ENCODE data around the gene PLEKHS1. TPM values are rescaled to one million over a fixed set of nuclear protein-coding genes. Genes with fewer than 3 reads are reported as not detected.

Gene PLEKHS1
- total RNA-seq, 2 experiments from 2014 or later, result 0.08 TPM; not detected in 1

DNA sequence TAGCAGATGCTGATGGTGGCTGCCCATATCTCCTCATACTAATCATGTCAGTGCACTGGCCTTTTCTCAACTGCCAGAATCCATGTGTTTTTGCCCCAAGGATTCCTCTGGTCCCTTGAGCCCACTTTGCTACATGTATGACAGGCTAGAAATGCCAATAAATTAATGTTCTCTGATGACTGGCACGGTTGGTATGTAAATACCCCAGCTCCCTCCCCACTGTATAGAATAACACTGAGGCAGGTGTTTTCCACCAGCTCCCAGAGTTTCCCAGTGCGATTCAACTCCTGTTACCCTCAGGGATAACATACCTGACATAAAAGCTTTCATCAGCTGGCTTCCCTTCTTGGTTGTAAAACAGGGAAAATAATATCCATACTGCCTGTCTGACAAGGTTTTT, 9.0 kb upstream of the PLEKHS1 start:
- Histone ChIP-seq H3K9me3 (ENCODE audit: control insufficient read depth in 1 of 2, insufficient read depth in 1 of 2, low read length in 2 of 2) (no peaks in the 10 kb centered on the region), H3K36me3 (ENCODE audit: insufficient read depth, low read length) (no peaks in the 10 kb centered on the region), H3K27me3 (ENCODE audit: control insufficient read depth in 1 of 2, insufficient read depth in 2 of 2, low read length in 2 of 2) (no peaks in the 10 kb centered on the region), H3K4me1 (ENCODE audit: insufficient read depth, low read length) (no peaks in the 10 kb centered on the region), H3K4me3 (ENCODE audit: low read length) (no peak overlapping the region), H3K27ac (ENCODE audit: low read depth in 1 of 2, low read length in 2 of 2) (no peak overlapping the region)
- H3K9me3 Mint-ChIP-seq, result no peaks in the 10 kb centered on the region
- H3K4me3 Mint-ChIP-seq, result no peak overlapping the region
- ATAC-seq (ENCODE audit: poor library complexity), result no peak
- intact Hi-C loops (cut with DNase I, micrococcal nuclease), result no loop called here
- no peak overlapping the region for H3K27ac Mint-ChIP-seq
- no peaks in the 10 kb centered on the region for H3K36me3 Mint-ChIP-seq (ENCODE audit: low read depth)
- TF ChIP-seq, protein P1, sequence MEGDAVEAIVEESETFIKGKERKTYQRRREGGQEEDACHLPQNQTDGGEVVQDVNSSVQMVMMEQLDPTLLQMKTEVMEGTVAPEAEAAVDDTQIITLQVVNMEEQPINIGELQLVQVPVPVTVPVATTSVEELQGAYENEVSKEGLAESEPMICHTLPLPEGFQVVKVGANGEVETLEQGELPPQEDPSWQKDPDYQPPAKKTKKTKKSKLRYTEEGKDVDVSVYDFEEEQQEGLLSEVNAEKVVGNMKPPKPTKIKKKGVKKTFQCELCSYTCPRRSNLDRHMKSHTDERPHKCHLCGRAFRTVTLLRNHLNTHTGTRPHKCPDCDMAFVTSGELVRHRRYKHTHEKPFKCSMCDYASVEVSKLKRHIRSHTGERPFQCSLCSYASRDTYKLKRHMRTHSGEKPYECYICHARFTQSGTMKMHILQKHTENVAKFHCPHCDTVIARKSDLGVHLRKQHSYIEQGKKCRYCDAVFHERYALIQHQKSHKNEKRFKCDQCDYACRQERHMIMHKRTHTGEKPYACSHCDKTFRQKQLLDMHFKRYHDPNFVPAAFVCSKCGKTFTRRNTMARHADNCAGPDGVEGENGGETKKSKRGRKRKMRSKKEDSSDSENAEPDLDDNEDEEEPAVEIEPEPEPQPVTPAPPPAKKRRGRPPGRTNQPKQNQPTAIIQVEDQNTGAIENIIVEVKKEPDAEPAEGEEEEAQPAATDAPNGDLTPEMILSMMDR (IDR thresholded peaks at IDR 0.05), result no peak
- ChIA-PET POLR2A (no interaction called here), CTCF (no interaction called here)
- no peaks in the 10 kb centered on the region for H3K4me1 Mint-ChIP-seq (ENCODE audit: low read depth)
- no peak for DNase-seq
- peaks cover 24% of the 10 kb centered on the region for H3K27me3 Mint-ChIP-seq

DNA sequence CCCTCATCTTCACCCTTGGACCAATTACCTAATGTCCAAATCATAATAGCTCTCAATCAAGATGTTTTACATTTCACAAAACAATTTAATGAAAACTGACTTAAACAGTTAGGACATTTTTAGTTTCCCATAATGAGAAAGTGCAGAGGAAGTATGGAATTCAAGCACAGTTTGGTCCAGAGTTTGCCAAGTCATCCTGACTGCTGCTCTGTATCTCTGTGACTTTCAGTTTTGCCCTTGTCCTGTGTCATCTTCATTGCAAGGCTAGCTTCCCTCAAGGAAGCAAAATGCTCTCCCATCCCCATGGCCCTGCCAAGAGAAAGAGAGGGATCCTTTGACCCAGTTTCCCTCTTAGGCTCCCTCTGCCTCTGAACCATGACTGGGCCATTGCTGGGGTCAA, 7.9 kb upstream of the PLEKHS1 start:
- Mint-ChIP-seq H3K9me3 (no peaks in the 10 kb centered on the region), H3K4me1 (ENCODE audit: low read depth) (no peaks in the 10 kb centered on the region), H3K4me3 (no peak overlapping the region), H3K27ac (no peak overlapping the region), H3K27me3 (peaks cover 27% of the 10 kb centered on the region), H3K36me3 (ENCODE audit: low read depth) (no peaks in the 10 kb centered on the region)
- Histone ChIP-seq H3K27me3 (ENCODE audit: control insufficient read depth in 1 of 2, insufficient read depth in 2 of 2, low read length in 2 of 2) (no peaks in the 10 kb centered on the region), H3K27ac (ENCODE audit: low read depth in 1 of 2, low read length in 2 of 2) (no peak overlapping the region), H3K9me3 (ENCODE audit: control insufficient read depth in 1 of 2, insufficient read depth in 1 of 2, low read length in 2 of 2) (no peaks in the 10 kb centered on the region), H3K36me3 (ENCODE audit: insufficient read depth, low read length) (no peaks in the 10 kb centered on the region), H3K4me1 (ENCODE audit: insufficient read depth, low read length) (no peaks in the 10 kb centered on the region), H3K4me3 (ENCODE audit: low read length) (no peak overlapping the region)
- TF ChIP-seq, protein P1 (IDR thresholded peaks at IDR 0.05), result no peak
- intact Hi-C loops (cut with DNase I, micrococcal nuclease), result no loop called here
- ATAC-seq (ENCODE audit: poor library complexity) (no peak), DNase-seq (no peak)
- ChIA-PET POLR2A (no interaction called here), CTCF (no interaction called here)

DNA sequence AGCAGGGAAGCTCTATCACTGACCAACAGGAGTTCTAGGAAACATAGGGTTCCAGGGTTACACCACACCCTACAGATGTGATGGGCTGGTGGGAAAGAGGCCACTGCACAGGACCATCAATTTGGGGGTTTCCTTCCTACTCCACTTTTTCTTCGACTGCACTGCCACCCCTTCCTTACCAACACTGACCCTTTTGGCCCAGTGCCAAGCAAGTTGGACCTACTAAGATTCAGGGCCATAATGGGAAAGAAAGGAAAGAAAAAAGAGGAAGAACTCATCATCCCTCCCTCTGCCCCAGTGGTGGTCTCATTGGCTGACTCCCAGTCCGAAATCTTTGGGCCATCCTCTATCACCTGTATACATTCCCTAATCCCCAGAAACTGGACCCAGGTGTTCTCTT, 6.1 kb upstream of the PLEKHS1 start:
- ChIA-PET POLR2A (no interaction called here), CTCF (no interaction called here)
- Histone ChIP-seq H3K27me3 (ENCODE audit: control insufficient read depth in 1 of 2, insufficient read depth in 2 of 2, low read length in 2 of 2) (no peaks in the 10 kb centered on the region), H3K27ac (ENCODE audit: low read depth in 1 of 2, low read length in 2 of 2) (no peak overlapping the region), H3K36me3 (ENCODE audit: insufficient read depth, low read length) (no peaks in the 10 kb centered on the region), H3K4me3 (ENCODE audit: low read length) (no peak overlapping the region), H3K4me1 (ENCODE audit: insufficient read depth, low read length) (no peaks in the 10 kb centered on the region), H3K9me3 (ENCODE audit: control insufficient read depth in 1 of 2, insufficient read depth in 1 of 2, low read length in 2 of 2) (no peaks in the 10 kb centered on the region)
- no peaks in the 10 kb centered on the region for H3K36me3 Mint-ChIP-seq (ENCODE audit: low read depth)
- no peaks in the 10 kb centered on the region for H3K9me3 Mint-ChIP-seq
- TF ChIP-seq, protein P1 (IDR thresholded peaks at IDR 0.05), result no peak
- no peak overlapping the region for H3K4me3 Mint-ChIP-seq
- H3K27me3 Mint-ChIP-seq, result peaks cover 26% of the 10 kb centered on the region
- intact Hi-C loops (cut with DNase I, micrococcal nuclease), result no loop called here
- DNase-seq, result no peak
- H3K4me1 Mint-ChIP-seq (ENCODE audit: low read depth), result no peaks in the 10 kb centered on the region
- ATAC-seq (ENCODE audit: poor library complexity), result no peak
- no peak overlapping the region for H3K27ac Mint-ChIP-seq
